Measurements from ENCODE around the gene CEP89.
A peak's percentile ranks its signal among the peaks of the same experiment; 100 is the strongest.

The CEP89 gene

DNA sequence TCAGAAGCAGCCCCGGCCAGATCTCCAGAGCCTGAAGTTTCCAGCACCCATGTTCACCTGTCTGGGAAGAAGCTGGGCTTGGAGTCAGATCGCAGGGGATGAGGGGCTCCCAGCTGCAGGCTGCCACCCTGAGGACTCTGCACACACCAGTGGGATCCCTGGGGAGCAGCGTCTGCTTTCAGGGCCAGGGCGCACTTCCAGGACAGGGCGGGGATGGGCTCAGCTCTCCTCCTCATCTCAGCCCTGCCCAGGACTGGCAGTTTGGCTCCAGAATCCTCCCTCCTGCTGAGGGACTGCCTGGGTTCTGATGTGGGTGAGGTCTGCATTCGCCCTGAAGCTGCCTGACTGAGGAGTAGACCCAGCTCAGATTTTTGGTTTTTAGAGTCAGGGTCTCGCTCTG is 105.7 kb downstream of the CEP89 start:
- Histone ChIP-seq H3K36me3 (no peaks in the 10 kb centered on the region), H3K4me1 (no peaks in the 10 kb centered on the region), H3K27ac (no peak overlapping the region), H3K4me3 (no peak overlapping the region), H3K9me3 (no peaks in the 10 kb centered on the region), H3K27me3 (no peaks in the 10 kb centered on the region)
- TF ChIP-seq, protein P1, sequence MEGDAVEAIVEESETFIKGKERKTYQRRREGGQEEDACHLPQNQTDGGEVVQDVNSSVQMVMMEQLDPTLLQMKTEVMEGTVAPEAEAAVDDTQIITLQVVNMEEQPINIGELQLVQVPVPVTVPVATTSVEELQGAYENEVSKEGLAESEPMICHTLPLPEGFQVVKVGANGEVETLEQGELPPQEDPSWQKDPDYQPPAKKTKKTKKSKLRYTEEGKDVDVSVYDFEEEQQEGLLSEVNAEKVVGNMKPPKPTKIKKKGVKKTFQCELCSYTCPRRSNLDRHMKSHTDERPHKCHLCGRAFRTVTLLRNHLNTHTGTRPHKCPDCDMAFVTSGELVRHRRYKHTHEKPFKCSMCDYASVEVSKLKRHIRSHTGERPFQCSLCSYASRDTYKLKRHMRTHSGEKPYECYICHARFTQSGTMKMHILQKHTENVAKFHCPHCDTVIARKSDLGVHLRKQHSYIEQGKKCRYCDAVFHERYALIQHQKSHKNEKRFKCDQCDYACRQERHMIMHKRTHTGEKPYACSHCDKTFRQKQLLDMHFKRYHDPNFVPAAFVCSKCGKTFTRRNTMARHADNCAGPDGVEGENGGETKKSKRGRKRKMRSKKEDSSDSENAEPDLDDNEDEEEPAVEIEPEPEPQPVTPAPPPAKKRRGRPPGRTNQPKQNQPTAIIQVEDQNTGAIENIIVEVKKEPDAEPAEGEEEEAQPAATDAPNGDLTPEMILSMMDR (IDR thresholded peaks at IDR 0.05), result no peak
- intact Hi-C loops (cut with DNase I; ENCODE audit: low total_unique reads), result no loop called here
- DNase-seq, result peak in 1 of 2 donors; percentile 32

DNA sequence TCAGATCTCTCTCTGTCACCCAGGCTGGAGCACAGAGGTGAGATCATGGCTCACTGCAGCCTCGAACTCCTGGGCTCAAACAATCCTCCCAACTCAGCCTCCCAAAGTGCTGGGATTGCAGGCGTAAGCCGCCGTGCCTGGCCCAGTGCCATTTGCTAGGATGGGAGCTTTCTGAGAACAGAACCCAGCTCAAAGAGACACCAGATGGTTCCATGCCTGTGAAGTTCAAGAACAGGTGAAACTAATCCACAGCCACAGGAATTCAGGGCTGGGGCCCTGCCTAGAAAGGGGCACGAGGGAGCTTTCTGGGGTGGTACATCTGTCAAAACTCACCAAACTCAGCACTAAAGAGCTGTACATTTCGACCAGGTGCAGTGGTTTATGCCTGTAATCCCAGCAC is 106.4 kb downstream of the CEP89 start:
- no peaks in the 10 kb centered on the region for H3K9me3 ChIP-seq
- H3K4me3 ChIP-seq, result no peak overlapping the region
- TF ChIP-seq, protein P1 (IDR thresholded peaks at IDR 0.05), result no peak
- no peak overlapping the region for H3K27ac ChIP-seq
- DNase-seq, result peak in 1 of 2 donors; percentile 24
- intact Hi-C loops (cut with DNase I; ENCODE audit: low total_unique reads), result no loop called here
- H3K36me3 ChIP-seq, result no peaks in the 10 kb centered on the region
- H3K27me3 ChIP-seq, result no peaks in the 10 kb centered on the region
- H3K4me1 ChIP-seq, result no peaks in the 10 kb centered on the region

GRCh38 chr19:32864318-32865007 is 107.3 kb downstream of the CEP89 start:
- Histone ChIP-seq H3K4me1 (no peaks in the 10 kb centered on the region), H3K9me3 (no peaks in the 10 kb centered on the region), H3K36me3 (no peaks in the 10 kb centered on the region), H3K4me3 (no peak overlapping the region), H3K27me3 (no peaks in the 10 kb centered on the region), H3K27ac (no peak overlapping the region)
- TF ChIP-seq, protein P1 (IDR thresholded peaks at IDR 0.05), result no peak
- DNase-seq, result peak in 1 of 2 donors; percentile 51
- intact Hi-C loops (cut with DNase I; ENCODE audit: low total_unique reads), result no loop called here

GRCh38 chr19:32863841-32864240 is 107.9 kb downstream of the CEP89 start:
- Histone ChIP-seq H3K27ac (no peak overlapping the region), H3K4me1 (no peaks in the 10 kb centered on the region), H3K9me3 (no peaks in the 10 kb centered on the region), H3K36me3 (no peaks in the 10 kb centered on the region), H3K27me3 (no peaks in the 10 kb centered on the region), H3K4me3 (no peak overlapping the region)
- intact Hi-C loops (cut with DNase I; ENCODE audit: low total_unique reads), result no loop called here
- TF ChIP-seq, protein P1 (IDR thresholded peaks at IDR 0.05), result no peak
- peak in 1 of 2 donors; percentile 60 for DNase-seq

DNA sequence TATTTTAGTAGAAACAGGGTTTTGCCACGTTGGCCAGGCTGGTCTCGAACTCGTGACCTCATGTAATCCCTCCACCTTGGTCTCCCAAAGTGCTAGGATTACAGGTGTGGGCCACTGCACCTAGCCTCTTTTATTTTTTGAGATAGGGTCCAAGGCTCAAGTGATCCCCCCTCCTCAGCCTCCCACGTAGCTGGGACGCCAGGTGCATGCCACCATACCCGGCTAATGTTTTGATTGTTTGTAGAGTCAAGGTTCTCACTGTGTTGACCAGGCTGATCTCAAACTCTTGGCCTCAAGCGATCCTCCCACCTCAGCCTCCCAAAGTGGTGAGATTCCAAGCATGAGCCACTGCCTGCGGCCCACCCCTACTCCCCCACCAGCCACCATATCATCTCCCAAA is 108.5 kb downstream of the CEP89 start:
- H3K9me3 ChIP-seq, result no peaks in the 10 kb centered on the region
- no peak overlapping the region for H3K27ac ChIP-seq
- TF ChIP-seq, protein P1 (IDR thresholded peaks at IDR 0.05), result no peak
- H3K36me3 ChIP-seq, result no peaks in the 10 kb centered on the region
- DNase-seq, result peak in 1 of 2 donors; percentile 9
- H3K4me3 ChIP-seq, result no peak overlapping the region
- no peaks in the 10 kb centered on the region for H3K27me3 ChIP-seq
- intact Hi-C loops (cut with DNase I; ENCODE audit: low total_unique reads), result no loop called here
- H3K4me1 ChIP-seq, result no peaks in the 10 kb centered on the region

All from tibial artery (tissue), 4 donors.